ENCODE results near the gene CRIM1.

Gene CRIM1

DNA sequence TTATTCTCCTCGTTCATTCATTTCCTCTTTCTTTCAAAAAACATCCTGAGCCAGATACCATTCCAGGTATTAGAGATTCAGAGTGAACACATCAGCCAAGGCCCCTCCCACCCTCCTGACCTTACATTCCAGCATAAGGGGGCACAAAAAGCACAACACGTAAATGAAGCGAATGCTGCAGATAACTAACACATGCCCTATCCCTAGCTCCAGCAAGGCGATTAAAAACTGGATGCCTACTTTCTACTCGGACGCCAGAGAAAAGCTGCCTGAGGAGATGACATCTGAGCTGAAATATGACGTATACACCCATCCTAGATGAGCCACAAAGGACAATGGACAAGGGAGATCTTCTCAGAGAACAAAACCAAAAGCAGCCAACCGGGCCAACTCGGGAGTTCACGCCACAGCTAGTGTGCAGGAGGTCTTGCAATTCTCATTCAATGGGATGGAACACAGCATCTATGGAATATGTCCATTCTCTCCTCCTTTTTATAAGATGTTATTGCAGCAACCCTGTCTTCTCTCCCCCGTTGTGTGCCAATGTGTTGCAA is 208.9 kb downstream of the CRIM1 start:
- no peak for DNase-seq

DNA sequence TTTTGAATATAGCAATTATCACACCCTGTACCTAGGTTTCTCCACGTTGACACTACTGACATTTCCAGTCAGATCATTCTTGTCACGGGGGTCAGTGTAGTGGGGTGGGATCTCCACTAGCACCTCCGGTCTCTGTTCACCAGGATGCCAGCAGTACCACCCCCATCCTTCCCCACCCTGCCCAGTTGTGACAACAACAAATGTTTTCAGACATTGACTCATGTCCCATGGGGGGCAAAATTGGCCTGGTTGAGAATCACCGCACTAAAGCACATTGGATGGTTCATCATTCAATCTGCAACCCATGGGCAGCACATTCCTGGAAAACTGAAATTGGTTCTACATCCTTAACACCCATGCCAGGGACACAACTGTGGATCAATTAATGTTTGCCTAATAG is 210.1 kb downstream of the CRIM1 start:
- DNase-seq = no peak

DNA sequence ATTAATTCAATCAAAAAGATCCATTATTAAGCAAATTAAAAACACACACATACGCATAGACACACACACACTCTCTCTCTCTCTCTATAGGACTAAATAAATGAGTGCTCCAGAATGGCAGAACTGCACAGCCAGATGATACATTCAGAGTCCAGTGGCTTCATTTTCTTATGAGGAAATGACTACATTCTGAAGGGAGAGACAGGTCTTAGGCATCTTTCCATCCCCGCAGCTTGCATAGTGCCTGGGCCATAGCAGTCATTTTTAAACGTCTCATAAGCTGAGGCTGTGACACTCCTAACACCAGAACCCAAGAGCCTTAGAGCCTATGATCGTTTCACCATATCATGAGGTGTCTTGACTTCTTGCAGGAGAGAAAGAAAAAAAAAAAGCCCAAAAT is 211.3 kb downstream of the CRIM1 start:
- DNase-seq = no peak

DNA sequence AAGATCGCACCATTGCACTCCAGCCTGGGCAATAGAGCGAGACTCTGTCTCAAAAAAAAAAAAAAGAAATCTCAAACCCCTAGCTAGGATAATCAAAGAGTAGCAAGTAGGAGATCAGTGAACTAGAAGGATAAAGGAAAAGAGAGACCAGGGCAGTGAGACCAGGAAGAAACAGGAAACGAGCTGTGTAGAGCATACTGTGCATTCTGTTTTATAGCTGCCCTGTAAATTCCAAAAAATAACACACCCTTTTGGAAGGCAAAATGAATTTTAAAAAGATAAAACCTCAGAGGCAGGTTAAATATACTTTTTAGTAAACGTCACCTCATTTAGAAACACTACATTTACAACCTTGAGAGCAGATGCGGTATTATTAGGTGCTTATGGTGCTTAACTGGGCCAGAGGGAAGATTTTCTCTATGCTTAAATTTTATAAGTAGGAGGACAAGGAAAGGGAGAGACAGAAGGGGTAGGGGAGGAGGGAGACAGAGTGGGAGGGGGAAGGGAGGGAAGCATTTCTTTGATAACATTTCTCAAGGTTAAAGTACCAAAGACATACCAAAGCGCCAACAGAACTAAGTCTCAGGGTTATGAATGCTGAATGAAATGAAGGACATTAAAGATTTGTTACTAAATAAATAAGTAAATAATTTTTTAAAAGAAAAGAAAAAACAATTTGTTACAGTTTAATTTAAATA is 212.3 kb downstream of the CRIM1 start:
- DNase-seq = no peak

DNA sequence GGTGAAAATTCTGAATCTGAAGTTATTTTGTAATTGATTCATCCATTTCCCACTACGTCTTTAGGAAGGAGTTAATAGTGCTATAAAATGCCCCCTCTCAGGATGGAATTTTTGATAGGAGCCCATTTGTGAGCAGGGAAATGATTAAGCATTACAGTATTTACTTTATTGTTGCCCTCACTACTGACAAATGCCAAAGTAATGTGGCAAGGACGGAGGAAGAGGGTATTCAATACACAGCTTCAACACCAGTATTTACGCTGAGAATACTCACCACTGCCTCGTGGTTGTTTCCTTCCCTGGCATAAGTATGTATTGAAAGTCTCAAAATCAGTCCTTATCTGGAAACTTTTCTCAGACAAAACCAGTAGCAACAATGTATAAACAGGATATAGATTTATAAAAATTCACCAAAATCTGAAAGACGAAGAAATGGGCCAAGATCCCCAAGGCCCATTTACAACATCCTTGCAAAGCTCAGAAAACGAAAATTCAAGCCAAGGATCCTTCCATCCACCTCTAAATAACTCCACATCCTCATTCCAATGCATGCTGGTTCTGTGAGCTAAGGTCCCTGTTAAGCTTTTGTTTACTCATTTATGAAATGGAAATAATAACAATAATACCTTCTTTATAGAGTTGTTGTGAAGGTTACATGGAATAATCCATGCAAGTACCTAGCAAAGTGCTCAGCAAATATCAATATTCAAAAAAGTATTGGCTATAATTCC is 213.1 kb downstream of the CRIM1 start:
- DNase-seq = no peak

DNA sequence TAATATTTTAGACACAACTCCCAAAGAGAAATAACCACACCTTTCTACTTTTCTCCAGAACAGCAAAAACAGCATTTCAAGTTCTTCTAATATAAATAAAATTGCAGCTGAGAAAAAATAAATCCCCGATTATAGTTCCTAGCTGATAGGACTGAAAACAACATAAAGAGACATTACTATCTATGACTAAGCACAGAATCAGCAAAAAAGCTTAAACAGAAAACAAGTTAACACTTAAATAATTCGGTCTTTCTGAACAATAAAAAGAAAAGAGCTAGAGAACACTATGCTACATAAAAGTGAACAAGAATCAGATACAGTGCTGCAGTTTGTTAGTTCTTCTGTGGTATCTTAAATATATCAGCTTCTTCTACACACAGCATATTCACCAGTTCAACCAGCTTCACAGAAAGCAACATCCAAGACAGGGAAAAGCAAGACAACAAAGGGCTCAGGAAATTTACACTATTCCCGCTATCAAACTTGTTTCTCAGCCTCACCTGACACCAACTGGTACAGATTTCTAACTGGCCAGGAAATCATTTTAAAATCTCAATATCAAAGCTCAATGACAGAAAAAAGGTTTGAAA is 213.8 kb downstream of the CRIM1 start:
- no peak for DNase-seq

DNA sequence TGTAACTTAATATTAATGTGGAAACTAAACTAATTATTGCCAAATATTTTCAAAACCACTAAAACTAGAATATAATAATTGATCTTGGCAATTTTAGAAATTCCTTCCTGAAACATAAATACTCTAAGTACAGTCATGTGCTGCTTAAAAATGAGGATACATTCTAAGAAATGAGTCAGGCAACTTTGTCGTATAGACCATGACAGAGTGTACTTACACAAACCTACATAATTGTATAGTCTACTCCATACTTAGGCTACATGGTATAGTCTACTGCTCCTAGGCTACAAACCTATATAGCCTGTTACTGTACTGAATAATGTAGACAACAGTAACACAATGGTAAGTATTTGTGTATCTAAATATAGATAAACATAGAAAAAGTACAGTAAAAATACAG is 214.8 kb downstream of the CRIM1 start:
- no peak for DNase-seq

DNA sequence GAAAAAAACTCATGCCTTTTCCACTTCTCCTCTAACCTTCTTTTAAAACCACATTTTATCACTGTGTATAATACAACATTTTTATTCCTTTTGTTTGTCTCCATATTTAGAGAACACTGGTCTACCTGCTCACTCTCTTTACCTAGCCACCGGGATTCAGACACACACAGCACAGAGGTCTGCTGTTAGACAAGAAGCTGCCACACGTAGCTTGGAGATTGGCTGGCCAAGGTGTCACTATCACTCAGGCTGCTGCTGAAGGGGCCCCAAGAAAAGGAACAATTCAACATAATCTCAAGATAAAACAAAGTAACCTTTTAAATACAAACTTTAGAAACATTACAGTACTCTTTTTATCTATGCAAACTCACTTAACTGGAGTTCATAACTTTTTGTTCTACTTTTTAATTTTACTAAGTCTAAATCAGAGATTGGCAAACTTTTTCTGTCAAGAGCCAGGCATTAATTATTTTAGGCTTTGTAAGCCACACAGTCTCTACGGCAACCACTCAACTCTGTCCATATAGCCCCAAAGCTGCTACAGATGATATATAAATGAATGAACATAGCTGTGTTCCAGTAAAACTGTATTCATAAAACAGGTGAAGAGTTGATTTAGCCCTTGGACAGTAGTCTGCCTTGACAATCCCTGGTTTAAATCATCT is 216.6 kb downstream of the CRIM1 start:
- DNase-seq = no peak

DNA sequence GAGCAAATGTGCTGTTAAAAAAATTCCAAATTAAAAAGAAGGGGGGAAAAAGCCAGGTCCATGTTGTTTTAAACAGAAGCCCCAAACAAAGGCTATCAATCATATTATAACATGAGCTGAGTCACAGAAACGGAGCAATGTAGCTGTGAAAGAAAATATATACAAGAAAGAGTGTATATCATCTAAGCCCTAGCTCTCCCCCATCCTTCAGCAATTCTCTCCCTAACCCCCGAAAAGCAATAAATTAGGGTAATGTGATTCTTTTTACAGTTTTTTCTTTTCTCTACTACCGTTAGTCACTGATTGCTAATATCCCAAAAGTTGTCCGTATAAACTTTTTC is 217.1 kb downstream of the CRIM1 start:
- DNase-seq = no peak

DNA sequence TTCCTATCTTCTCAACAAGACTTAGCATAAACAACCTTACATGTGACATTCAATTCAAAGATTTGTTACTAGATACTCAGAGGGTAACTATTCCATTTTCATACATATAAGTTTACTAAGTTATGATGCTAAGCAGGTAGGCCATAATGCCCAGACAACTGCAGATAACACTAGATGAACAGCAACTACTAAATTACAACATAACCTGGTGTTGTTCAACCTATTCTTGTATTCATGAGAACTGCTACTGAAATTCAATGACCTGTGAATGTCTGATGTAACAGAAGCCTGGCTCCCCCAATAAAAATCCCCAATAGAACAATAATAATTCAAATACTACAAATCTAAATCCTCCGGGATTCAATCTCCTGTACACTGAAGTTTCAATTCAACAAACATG is 217.6 kb downstream of the CRIM1 start:
- DNase-seq = no peak

DNA sequence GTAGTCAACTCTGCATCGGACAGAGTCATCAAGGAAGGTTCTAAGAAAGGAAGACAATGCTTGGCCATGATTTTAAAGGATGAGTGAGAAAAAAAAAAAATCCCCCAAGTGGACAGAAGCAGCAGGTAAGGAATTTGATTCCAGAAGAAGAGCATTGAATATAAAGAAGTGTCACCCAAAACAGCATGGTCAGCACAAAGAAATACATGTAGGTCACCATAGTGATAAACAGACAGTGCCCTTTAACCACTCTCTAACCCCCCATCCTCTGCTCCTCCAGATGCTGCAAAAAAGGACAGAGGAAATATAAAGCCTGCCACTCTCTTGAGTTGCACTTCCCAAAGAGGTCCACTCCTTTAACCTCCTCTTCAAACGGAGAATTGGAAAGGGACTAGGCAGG is 219.0 kb downstream of the CRIM1 start:
- DNase-seq = no peak

DNA sequence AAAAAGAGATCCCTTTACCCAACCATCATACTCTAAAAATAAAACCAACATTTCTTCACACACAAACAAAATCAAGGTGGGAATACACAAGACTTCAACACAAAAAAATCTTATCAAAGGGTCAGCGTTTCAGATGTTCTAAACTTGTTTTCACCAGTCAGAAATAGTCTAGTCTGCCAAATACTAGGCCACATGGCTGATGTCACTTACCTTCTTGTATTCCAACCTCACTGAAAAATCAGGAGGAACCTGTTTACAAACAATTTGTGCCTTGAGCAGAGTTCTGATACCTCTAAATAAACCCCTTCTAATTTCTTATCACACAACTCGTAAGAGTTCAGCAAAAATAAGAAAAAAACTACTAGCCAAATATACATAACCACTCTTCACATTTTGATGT is 222.3 kb downstream of the CRIM1 start:
- no peak for DNase-seq

DNA sequence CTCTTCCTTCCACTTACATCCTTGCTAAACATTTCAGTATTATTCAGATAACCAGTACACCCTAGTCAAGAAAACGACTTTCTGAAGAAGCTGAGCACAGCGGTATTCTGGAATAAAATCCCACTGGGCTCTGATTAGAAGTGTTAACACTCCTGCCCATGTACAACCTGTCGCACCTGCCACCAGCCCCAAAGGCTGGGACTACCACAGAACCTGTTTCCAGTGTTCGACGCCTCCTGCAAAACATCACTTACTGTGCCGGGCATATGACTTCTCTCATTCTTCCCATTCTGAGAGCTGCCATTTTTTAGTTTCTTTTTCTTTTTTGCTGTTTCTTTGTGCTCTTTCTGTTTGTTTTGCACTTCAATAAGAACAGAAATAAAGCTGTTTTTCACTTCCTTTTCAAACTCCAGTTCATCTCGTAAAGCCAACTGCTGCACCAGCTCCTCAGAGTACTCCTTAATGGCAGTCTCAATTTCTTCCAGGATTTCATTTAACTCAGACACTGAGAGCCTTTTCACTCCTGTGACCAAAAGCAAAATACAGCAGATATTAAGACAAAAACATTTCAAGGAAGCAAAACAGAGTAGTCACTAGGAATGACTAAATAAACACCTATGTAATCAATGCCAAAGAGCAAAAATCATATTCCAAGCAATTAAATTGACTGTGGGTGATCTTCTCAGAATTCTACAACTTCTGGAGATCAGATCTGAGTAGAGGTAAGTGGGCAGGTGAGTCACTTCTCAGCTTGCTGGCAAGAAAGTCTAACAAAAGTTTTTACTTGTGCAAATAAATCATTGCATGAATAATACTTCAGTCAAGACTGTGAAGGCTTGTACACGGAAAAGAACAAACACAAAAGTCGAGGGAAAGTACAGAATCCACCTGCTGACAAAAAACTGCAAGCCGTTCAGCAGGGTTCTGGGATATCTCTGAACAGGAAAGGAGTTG is 223.0 kb downstream of the CRIM1 start:
- DNase-seq = no peak

DNA sequence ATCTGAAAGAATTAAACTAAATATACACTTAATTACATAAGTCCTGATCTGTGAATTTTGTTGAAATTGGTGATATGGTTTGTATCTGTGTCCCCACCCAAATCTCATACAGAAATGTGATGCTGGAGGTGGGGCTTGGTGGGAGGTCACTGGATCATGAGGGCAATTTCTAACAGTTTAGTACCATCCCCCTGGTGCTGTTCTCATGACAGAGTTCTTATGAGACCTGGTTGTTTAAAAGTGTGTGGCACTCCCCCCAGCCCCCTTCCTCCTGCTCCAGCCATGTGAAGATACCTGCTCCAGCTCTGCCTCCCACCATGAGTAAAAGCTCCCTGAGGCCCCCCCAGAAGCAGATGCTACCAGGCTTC is 223.7 kb downstream of the CRIM1 start:
- no peak for DNase-seq

DNA sequence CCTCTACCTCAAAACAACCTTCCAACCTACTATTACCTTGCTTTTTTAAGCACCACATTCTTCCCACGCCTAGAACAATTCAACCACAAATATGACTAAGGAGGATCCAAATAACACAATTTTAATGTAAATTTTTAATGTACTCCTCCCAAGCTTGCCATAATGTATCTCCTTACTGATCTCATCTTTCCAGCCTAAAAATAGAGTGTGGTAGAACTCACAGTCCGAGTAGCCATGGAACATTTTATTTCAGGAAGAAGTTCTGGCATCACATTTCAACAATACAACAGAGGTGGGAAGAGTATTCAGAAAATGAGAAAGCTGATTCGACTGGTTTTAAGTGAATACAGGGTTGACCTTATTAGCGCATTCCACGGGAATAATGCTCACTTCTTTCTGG is 227.0 kb downstream of the CRIM1 start:
- DNase-seq = no peak

DNA sequence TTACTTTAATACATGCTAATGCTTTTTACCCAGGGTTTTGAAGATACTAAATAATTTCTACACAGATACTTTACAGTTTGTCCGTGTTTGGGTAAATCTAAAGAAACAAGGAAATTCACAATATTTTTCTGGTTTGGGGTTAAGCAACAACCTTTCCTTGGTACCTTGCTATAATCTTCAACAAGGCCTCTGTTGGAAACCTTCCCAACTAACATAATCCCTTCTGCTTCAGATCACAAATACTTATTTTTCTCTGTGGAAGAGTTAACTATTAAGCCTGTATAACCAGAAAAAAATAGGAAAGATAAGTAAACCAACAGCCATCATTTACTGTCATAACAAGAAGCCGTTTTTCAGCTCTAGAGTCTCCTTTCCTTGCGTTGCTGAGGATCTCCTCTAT is 227.4 kb downstream of the CRIM1 start:
- no peak for DNase-seq

DNA sequence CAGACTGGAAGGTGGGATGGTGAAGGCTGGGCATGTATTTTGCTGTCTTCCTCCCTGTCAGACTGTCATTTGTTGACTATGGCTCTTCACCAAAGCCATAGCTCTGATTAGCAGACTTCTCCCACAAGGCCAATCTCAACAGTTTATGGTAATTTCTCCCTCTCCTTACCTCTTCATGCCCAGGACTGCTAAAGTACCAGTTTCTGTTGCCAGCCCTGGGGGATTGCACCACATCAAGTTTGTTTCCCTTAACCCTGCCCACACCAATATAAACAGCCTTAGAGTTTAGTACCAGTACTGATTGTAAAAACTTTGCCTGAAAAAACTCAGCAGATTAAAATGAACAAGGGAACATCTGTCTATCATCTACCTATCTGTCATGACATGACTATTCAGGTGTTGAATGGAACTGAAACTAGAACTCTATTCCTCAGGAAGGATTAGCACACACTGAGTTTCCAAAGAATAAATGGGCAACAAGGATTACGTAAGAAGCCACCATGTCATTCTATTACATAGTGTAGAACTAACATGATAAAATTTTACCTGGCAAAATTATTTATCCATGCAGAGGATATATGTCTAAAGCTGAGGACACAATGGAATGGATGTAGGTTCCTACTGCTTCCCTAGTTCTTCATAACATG is 228.7 kb downstream of the CRIM1 start:
- DNase-seq = no peak

DNA sequence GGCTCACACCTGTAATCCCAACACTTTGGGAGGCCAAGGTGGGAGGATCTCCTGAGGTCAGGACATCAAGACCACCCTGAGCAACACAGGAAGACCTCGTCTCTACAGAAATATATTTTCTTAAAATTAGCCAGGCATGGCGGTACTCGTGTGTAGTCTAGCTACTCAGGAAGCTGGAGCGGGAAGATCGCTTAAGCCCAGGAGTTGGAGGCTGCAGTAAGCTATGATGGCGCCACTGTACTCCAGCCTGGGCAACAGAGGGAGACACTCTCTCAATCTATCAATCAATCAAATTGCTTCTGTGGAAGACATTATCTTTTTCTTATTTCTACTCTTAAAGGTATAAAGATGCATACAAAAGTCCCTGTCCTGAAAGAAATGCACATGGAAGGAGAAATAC is 231.1 kb downstream of the CRIM1 start:
- DNase-seq = no peak

DNA sequence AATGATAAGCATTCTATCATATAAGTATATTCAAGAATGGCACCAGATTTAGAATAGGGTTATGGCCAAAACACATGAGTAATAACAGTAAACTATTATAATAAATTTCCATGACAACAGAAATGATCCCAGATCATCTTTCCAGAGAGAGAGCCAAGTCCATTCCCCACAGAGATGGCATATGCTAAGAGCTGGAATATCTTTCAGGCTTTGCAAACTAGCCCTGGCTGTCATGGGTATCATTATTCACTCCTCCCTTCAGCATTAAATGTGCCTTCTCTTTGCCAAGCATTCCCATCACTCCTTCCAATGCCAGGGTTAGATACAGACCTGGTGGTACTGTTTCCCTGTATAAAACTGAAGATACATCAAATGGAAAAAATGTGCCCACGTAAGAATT is 231.5 kb downstream of the CRIM1 start:
- peak in 1 of 2 experiments; percentile 65 for DNase-seq

DNA sequence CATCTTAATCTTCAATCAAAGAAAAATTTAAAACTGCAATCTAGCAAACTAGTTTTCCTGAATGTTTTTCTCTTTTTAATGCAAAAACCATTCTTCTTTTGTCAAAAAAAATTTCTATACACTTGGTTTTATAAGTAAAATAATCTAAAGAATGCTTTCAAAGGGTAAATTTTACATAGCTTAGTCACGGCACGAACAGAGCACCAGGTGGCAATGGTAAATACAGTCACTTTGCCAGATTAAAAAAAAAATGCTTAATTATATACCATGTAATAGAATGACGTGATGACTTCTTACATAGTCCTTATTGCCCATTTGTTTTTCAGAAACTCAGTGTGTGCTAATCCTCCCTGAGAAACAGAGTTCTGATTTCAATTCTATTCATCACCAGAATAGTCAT is 232.0 kb downstream of the CRIM1 start:
- DNase-seq = no peak

DNA sequence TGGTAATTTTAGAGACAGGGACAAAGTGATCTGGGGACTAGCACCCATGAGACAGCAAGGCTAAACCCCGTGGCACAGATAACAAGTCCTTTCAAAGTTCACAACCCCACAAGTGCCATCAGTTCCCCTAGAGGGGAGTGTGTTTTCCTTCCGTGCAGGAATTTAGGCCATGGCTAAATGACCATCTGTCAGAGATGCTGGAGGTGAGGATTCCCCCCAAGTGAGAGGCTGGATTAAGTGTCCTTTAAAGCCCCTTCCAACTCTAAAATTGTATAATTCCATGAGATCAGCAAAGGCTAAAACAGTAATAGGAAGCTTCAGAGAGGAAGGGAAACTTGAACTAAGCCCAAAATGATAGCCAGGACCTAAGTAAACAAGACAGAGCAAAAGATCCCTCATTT is 233.7 kb downstream of the CRIM1 start:
- peak in 1 of 2 experiments; percentile 71 for DNase-seq

DNA sequence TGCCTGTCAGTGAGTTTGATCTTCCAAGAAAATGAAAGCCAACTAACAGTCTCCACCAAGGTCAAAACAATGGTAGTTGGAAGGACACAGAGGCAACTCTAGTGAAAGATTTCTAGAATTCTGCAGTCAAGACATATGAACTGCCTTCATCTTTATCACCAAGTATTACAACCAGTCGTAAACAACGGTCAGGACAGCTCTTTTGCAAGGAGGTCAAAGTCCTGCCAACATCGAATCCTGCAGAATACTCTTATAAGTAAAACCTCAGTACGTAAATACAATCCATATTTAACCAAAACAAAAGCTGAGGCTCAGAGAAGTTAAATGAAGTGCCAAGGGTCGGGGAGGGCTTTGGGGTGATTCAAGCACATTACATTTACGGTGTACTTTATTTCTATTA is 239.3 kb downstream of the CRIM1 start:
- DNase-seq = no peak
